Gastrocnemius medialis (tissue), 4 donors: Measurements from ENCODE around the gene GH1.

Experiments used
- CTCF ChIP-seq, 5 experiments: fragments of 450-650 bp in 3 of 5; fragments of 200-600 bp in 2 of 5; sonication (generic) in 2 of 5; IDR thresholded peaks in 4 of 5; conservative IDR thresholded peaks in 1 of 5; 1 replicate in 4 of 5; 2 replicates in 1 of 5; pipeline ENCODE4 v1.5.1; 2016 to 2019; ENCODE audit warnings: antibody characterized with exemption in 5 of 5, mild to moderate bottlenecking in 3 of 5, moderate library complexity in 3 of 5
- POLR2A ChIP-seq, 2 donors: fragments of 450-650 bp; IDR thresholded peaks; one replicate each; pipeline ENCODE4 v1.6.1; 2017; ENCODE audit warnings: antibody characterized with exemption in 2 of 2, mild to moderate bottlenecking in 2 of 2, moderate library complexity in 2 of 2

GRCh38 chr17:63932721-63933120 is 14.1 kb upstream of the GH1 start:
- no peak for TF ChIP-seq CTCF (IDR thresholded peaks at IDR 0.05 in 4 of 5, conservative IDR thresholded peaks at IDR 0.05 in 1 of 5)
- TF ChIP-seq POLR2A (IDR thresholded peaks at IDR 0.05) = no peak
